SK-N-SH (cell line): ENCODE results near the gene ZBTB7B. TPM values are rescaled to one million over a fixed set of nuclear protein-coding genes. Genes with fewer than 3 reads are reported as not detected.

ENCODE experiments used
- CTCF ChIA-PET: fragments of 300-600, 350-600 bp; formaldehyde crosslinking; extraction: SDS; loops from one replicate; lab custom pipeline; 2021; lab: Yijun Ruan, JAX
- POLR2A ChIA-PET: fragments of 350-600 bp; sonication (Branson Sonifier 250); formaldehyde crosslinking; extraction: SDS; loops from one replicate; lab custom pipeline; 2020; ENCODE audit warnings: antibody characterized with exemption, inconsistent platforms; lab: Yijun Ruan, JAX
- DNase-seq: peaks from one replicate; pipeline ENCODE4 v3.0.0; 2012
- H2AFZ ChIP-seq: fragments of 200-600 bp; sonication (generic); 2 replicates; pipeline ENCODE4 v1.8.1; 2016; ENCODE audit warnings: antibody characterized with exemption, mild to moderate bottlenecking, low read depth
- H3F3A ChIP-seq: fragments of 200-600 bp; sonication (generic); replicated peaks from 2 replicates; pipeline ENCODE3; 2016; ENCODE audit warnings: antibody characterized with exemption, mild to moderate bottlenecking; ENCODE audit not compliant: insufficient read depth
- H3K27ac ChIP-seq, 2 experiments: fragments of 200-500 bp in 1 of 2; fragments of 200-600 bp in 1 of 2; sonication (Bioruptor generic) in 1 of 2; sonication (generic), shearing (Covaris generic) in 1 of 2; 2 replicates each; pipeline versions ENCODE4 v1.5.1 to v1.6.1; 2014 to 2016; ENCODE audit warnings: low read depth in 2 of 2, inconsistent platforms in 1 of 2, low read length in 1 of 2, mild to moderate bottlenecking in 1 of 2, mixed read lengths in 1 of 2
- H3K27me3 ChIP-seq: fragments of 200-600 bp; sonication (generic), shearing (Covaris generic); 2 replicates; pipeline ENCODE4 v1.6.1; 2016; ENCODE audit warnings: mixed run types; ENCODE audit not compliant: insufficient read depth
- H3K36me3 ChIP-seq, 2 experiments: fragments of 200-500 bp in 1 of 2; fragments of 200-600 bp in 1 of 2; sonication (Bioruptor generic) in 1 of 2; sonication (generic) in 1 of 2; replicated peaks in 1 of 2; 2 replicates each; pipeline versions ENCODE3 to v1.5.1; 2014 to 2016; ENCODE audit warnings: low read length in 1 of 2, mild to moderate bottlenecking in 1 of 2; ENCODE audit not compliant: insufficient read depth in 2 of 2, control insufficient read depth in 1 of 2
- H3K4me1 ChIP-seq, 2 experiments: fragments of 200-500 bp in 1 of 2; fragments of 200-600 bp in 1 of 2; sonication (Bioruptor generic) in 1 of 2; sonication (generic), shearing (Covaris generic) in 1 of 2; 2 replicates each; pipeline versions ENCODE4 v1.5.1 to v1.6.1; 2014 to 2016; ENCODE audit warnings: low read depth in 1 of 2, low read length in 1 of 2, mixed run types in 1 of 2; ENCODE audit not compliant: insufficient read depth in 2 of 2, control insufficient read depth in 1 of 2
- H3K4me2 ChIP-seq: fragments of 200-600 bp; sonication (generic), shearing (Covaris generic); 2 replicates; pipeline ENCODE4 v1.6.1; 2017; ENCODE audit warnings: mixed run types
- H3K4me3 ChIP-seq, 2 experiments: fragments of 200-500 bp in 1 of 2; fragments of 200-600 bp in 1 of 2; sonication (Bioruptor generic) in 1 of 2; sonication (generic), shearing (Covaris generic) in 1 of 2; 2 replicates each; pipeline versions ENCODE4 v1.5.1 to v1.8.1; 2014 to 2016; ENCODE audit warnings: low read depth in 2 of 2, inconsistent platforms in 1 of 2, low read length in 1 of 2, mild to moderate bottlenecking in 1 of 2, mixed read lengths in 1 of 2, moderate library complexity in 1 of 2
- H3K79me2 ChIP-seq: fragments of 200-600 bp; sonication (generic); 2 replicates; pipeline ENCODE4 v1.8.1; 2017; ENCODE audit warnings: mild to moderate bottlenecking; ENCODE audit not compliant: insufficient read depth
- H3K9ac ChIP-seq: fragments of 200-600 bp; sonication (generic); 2 replicates; pipeline ENCODE4 v1.6.1; 2017; ENCODE audit warnings: mixed run types
- H3K9me2 ChIP-seq: fragments of 200-600 bp; sonication (generic); 2 replicates; pipeline ENCODE4 v1.6.1; 2017; ENCODE audit warnings: mixed run types
- H3K9me3 ChIP-seq: fragments of 200-600 bp; sonication (generic); 2 replicates; pipeline ENCODE4 v1.6.1; 2017; ENCODE audit warnings: mixed run types, mild to moderate bottlenecking, moderate library complexity
- H4K20me1 ChIP-seq: fragments of 200-600 bp; sonication (generic); 2 replicates; pipeline ENCODE4 v1.6.1; 2017; ENCODE audit warnings: mild to moderate bottlenecking, mixed run types; ENCODE audit not compliant: insufficient read depth
- ELF1 ChIP-seq: IDR thresholded peaks from 2 replicates; pipeline ENCODE4 v1.4.0; 2012
- EP300 ChIP-seq, 2 experiments: IDR thresholded peaks; 2 replicates each; pipeline versions ENCODE4 v1.4.0 to v1.6.1; 2012; ENCODE audit warnings: borderline replicate concordance in 1 of 2, low read depth in 1 of 2, low read length in 1 of 2
- FOXM1 ChIP-seq: IDR thresholded peaks from 2 replicates; pipeline ENCODE4 v1.4.0; 2012; ENCODE audit warnings: low read depth, mild to moderate bottlenecking
- JUND ChIP-seq: IDR thresholded peaks from 2 replicates; pipeline ENCODE4 v1.4.0; 2012
- MEF2A ChIP-seq: IDR thresholded peaks from 2 replicates; pipeline ENCODE4 v1.4.0; 2012; ENCODE audit warnings: low read depth, borderline replicate concordance
- MXI1 ChIP-seq: IDR thresholded peaks from 2 replicates; pipeline ENCODE4 v1.6.1; 2012; ENCODE audit warnings: mild to moderate bottlenecking, low read depth, low read length, improper control_type of control experiment
- NFIC ChIP-seq: IDR thresholded peaks from 2 replicates; pipeline ENCODE4 v1.4.0; 2012; ENCODE audit warnings: borderline replicate concordance
- NRF1 ChIP-seq: IDR thresholded peaks from 2 replicates; pipeline ENCODE4 v1.6.1; 2012; ENCODE audit warnings: low read depth, mild to moderate bottlenecking, low read length
- RAD21 ChIP-seq: IDR thresholded peaks from 2 replicates; pipeline ENCODE4 v1.6.1; 2012; ENCODE audit warnings: mild to moderate bottlenecking, low read length
- RCOR1 ChIP-seq: fragments of 150-350 bp; IDR thresholded peaks from 2 replicates; pipeline ENCODE4 v1.6.1; 2017; ENCODE audit warnings: antibody characterized with exemption, low read length
- RXRA ChIP-seq: IDR thresholded peaks from 2 replicates; pipeline ENCODE4 v1.4.0; 2012; ENCODE audit warnings: low read depth, mild to moderate bottlenecking, borderline replicate concordance
- TCF12 ChIP-seq: IDR thresholded peaks from 2 replicates; pipeline ENCODE4 v1.4.0; 2012
- TEAD4 ChIP-seq: IDR thresholded peaks from 2 replicates; pipeline ENCODE4 v1.4.0; 2012; ENCODE audit warnings: mild to moderate bottlenecking, borderline replicate concordance; ENCODE audit not compliant: insufficient read depth
- YY1 ChIP-seq: IDR thresholded peaks from 2 replicates; pipeline ENCODE4 v1.4.0; 2012; ENCODE audit warnings: low read depth, mild to moderate bottlenecking
- WGBS: methylation state at CpG from one replicate; pipeline ENCODE4 v1.1.6; 2017; ENCODE audit warnings: low lambda C conversion rate; 5-methylcytosine and 5-hydroxymethylcytosine counted together
- polyA plus RNA-seq, 3 experiments: library from polyadenylated mRNA; depleted of rRNA; stranded (reverse); fragments of >200 nt; gene quantifications; 2 replicates each; pipeline ENCODE4 v1.2.3, GENCODE V29; 2012
- TF ChIP-seq, protein P1 (sequence below): IDR thresholded peaks from 2 replicates; pipeline ENCODE4 v1.4.0; 2012; ENCODE audit warnings: low read depth, borderline replicate concordance
- TF ChIP-seq, protein P2 (sequence below): fragments of 150-350 bp; IDR thresholded peaks from 2 replicates; pipeline ENCODE4 v1.6.1; 2016; ENCODE audit warnings: mild to moderate bottlenecking, low read depth, low read length
- TF ChIP-seq, protein P3 (sequence below): fragments of 200-600 bp; sonication (generic); IDR thresholded peaks from 2 replicates; pipeline ENCODE4 v1.6.1; 2017; ENCODE audit warnings: antibody characterized with exemption, mild to moderate bottlenecking, moderate library complexity
- TF ChIP-seq, protein P4 (sequence below): IDR thresholded peaks from 2 replicates; pipeline ENCODE4; 2012

Gene ZBTB7B
- polyA plus RNA-seq, 1 of the 3 experiments (the other 2 are of a cell fraction): 15.7 TPM

- POLR2A ChIA-PET: interaction anchor here (1.0 to 2.8 kb wide), 2 partner anchors 7 to 31 kb away, joined by 3 to 17 read pairs; partner anchors contain the start of genes LENEP and SHC1
- Histone ChIP-seq H3K27me3 (no peaks in the 10 kb centered on the region), H3F3A (peaks cover 30% of the 10 kb centered on the region), H3K9me2 (no peaks in the 10 kb centered on the region), H3K4me3 (peak overlapping the region; percentile 72 to 73; a peak in 3 of 4 replicates), H4K20me1 (peaks cover 11% of the 10 kb centered on the region)
- TF ChIP-seq EP300 (IDR thresholded peaks at IDR 0.05; ENCODE audit: borderline replicate concordance in 1 of 2, low read depth in 1 of 2, low read length in 1 of 2) (no peak), NFIC (no peak), FOXM1 (no peak), RXRA (no peak), JUND (no peak), ELF1 (no peak), MEF2A (no peak), RCOR1 (no peak), RAD21 (no peak), NRF1 (no peak), YY1 (no peak), TCF12 (no peak), TEAD4 (no peak), MXI1 (no peak)
- TF ChIP-seq, protein P1, sequence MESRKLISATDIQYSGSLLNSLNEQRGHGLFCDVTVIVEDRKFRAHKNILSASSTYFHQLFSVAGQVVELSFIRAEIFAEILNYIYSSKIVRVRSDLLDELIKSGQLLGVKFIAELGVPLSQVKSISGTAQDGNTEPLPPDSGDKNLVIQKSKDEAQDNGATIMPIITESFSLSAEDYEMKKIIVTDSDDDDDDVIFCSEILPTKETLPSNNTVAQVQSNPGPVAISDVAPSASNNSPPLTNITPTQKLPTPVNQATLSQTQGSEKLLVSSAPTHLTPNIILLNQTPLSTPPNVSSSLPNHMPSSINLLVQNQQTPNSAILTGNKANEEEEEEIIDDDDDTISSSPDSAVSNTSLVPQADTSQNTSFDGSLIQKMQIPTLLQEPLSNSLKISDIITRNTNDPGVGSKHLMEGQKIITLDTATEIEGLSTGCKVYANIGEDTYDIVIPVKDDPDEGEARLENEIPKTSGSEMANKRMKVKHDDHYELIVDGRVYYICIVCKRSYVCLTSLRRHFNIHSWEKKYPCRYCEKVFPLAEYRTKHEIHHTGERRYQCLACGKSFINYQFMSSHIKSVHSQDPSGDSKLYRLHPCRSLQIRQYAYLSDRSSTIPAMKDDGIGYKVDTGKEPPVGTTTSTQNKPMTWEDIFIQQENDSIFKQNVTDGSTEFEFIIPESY: no peak
- TF ChIP-seq, protein P2, sequence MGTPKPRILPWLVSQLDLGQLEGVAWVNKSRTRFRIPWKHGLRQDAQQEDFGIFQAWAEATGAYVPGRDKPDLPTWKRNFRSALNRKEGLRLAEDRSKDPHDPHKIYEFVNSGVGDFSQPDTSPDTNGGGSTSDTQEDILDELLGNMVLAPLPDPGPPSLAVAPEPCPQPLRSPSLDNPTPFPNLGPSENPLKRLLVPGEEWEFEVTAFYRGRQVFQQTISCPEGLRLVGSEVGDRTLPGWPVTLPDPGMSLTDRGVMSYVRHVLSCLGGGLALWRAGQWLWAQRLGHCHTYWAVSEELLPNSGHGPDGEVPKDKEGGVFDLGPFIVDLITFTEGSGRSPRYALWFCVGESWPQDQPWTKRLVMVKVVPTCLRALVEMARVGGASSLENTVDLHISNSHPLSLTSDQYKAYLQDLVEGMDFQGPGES: no peak
- TF ChIP-seq, protein P3, sequence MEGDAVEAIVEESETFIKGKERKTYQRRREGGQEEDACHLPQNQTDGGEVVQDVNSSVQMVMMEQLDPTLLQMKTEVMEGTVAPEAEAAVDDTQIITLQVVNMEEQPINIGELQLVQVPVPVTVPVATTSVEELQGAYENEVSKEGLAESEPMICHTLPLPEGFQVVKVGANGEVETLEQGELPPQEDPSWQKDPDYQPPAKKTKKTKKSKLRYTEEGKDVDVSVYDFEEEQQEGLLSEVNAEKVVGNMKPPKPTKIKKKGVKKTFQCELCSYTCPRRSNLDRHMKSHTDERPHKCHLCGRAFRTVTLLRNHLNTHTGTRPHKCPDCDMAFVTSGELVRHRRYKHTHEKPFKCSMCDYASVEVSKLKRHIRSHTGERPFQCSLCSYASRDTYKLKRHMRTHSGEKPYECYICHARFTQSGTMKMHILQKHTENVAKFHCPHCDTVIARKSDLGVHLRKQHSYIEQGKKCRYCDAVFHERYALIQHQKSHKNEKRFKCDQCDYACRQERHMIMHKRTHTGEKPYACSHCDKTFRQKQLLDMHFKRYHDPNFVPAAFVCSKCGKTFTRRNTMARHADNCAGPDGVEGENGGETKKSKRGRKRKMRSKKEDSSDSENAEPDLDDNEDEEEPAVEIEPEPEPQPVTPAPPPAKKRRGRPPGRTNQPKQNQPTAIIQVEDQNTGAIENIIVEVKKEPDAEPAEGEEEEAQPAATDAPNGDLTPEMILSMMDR: no peak
- TF ChIP-seq, protein P4, sequence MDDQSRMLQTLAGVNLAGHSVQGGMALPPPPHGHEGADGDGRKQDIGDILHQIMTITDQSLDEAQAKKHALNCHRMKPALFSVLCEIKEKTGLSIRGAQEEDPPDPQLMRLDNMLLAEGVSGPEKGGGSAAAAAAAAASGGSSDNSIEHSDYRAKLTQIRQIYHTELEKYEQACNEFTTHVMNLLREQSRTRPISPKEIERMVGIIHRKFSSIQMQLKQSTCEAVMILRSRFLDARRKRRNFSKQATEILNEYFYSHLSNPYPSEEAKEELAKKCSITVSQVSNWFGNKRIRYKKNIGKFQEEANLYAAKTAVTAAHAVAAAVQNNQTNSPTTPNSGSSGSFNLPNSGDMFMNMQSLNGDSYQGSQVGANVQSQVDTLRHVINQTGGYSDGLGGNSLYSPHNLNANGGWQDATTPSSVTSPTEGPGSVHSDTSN: no peak
- TF ChIP-seq, all 33 proteins: peak for 0
- no peak overlapping the region for H2AFZ ChIP-seq
- H3K4me2 ChIP-seq: peak overlapping the region; percentile 85; the same call in 1 of the 2 replicates
- peak overlapping the region; percentile 83 to 98; a peak in 3 of 4 replicates for H3K27ac ChIP-seq
- WGBS: 100% methylated on average over 3 of the region's 6 CpGs
- CTCF ChIA-PET: interaction anchor here (0.7 to 37.5 kb wide), 11 partner anchors 8 to 116 kb away, joined by 3 to 640 read pairs (median 7); partner anchors contain the start of genes FLAD1, LENEP, SHC1 and ZBTB7B
- peak overlapping the region; percentile 84; the same call in 1 of the 2 replicates for H3K9ac ChIP-seq
- peaks cover 4 to 43% of the 10 kb centered on the region in 2 experiments; a peak in 3 of 4 replicates for H3K4me1 ChIP-seq
- no peaks in the 10 kb centered on the region for H3K9me3 ChIP-seq
- DNase-seq: no peak
- H3K36me3 ChIP-seq: peaks cover 30 to 65% of the 10 kb centered on the region in 2 experiments
- H3K79me2 ChIP-seq: peaks cover 61% of the 10 kb centered on the region
These were observed 39.7 kb upstream of the ZBTB7B start for GRCh38 chr1:154962795-154963330.
